ENCODE data around the gene DSCAM.

DSCAM gene

DNA sequence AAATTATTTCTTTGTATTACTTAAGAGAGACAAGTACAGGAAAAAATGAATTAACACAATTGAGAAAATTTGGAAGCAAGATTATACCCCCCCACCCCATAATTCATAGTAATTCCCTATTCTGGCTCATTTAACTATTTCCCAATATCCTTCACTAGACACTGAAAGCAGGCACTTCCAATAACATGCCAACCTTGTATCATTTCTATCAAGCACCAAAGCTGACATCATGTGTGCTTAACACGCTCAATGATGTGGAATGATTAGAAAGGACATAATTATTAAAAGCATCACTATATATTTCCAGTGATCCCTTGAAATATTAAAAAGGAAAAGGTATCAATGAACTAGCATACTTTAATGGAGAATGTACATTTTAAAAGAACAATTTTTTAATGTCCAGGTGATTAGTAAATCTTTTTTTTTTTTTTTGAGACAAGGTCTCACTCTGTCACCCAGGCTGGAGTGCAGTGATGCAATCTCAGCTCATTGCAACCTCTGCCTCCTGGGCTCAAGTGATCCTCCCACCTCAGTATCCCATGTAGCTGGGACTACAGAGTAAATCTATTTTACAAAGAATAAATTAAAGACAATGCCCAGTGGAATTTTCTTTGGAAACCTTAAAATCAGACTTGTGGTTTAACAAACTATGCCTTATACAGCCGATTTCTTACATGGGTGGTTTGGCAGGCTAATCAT is 443.9 kb downstream of the DSCAM start:
- Histone ChIP-seq H3K4me3 (ENCODE audit: extremely low read depth, insufficient read depth, low read length, poor library complexity, severe bottlenecking) (no peak overlapping the region), H3K36me3 (ENCODE audit: control insufficient read depth, insufficient read depth, low read length) (no peaks in the 10 kb centered on the region), H3K9me3 (ENCODE audit: control insufficient read depth, low read length) (no peaks in the 10 kb centered on the region), H3K4me1 (ENCODE audit: control insufficient read depth, insufficient read depth, low read length, poor library complexity, severe bottlenecking) (no peaks in the 10 kb centered on the region), H3K27ac (ENCODE audit: low read depth, low read length, severe bottlenecking) (no peak overlapping the region)
- no CpG with 5 or more reads among the region's 2 CpGs for WGBS, 2 experiments (ENCODE audit: insufficient coverage in 2 of 2)

DNA sequence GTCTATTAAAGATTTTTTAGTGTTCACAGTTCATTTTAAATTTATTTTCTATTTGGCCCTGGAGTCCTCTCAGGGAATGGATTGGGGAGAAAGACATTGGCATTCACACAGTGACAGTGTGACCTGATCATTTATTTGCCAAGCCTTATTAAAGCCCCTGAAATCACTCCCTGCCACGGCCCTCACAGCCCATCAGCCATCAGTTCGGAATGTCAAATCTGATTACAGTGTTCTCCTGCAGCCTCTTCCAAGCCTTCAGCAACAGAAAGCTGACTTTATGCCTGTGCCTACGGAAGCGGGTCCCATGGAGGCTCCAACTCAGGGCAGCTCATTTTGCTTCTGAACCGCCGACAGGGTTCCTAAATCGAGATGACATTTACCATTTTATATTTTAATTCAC is 451.2 kb downstream of the DSCAM start:
- no peaks in the 10 kb centered on the region for H3K9me3 ChIP-seq (ENCODE audit: control insufficient read depth, low read length)
- WGBS, 2 experiments (ENCODE audit: insufficient coverage in 2 of 2) = 95 to 96% methylated on average over 2 to 7 of the region's 7 CpGs
- no peaks in the 10 kb centered on the region for H3K4me1 ChIP-seq (ENCODE audit: control insufficient read depth, insufficient read depth, low read length, poor library complexity, severe bottlenecking)
- no peak overlapping the region for H3K27ac ChIP-seq (ENCODE audit: low read depth, low read length, severe bottlenecking)
- H3K36me3 ChIP-seq (ENCODE audit: control insufficient read depth, insufficient read depth, low read length) = no peaks in the 10 kb centered on the region
- no peak overlapping the region for H3K4me3 ChIP-seq (ENCODE audit: extremely low read depth, insufficient read depth, low read length, poor library complexity, severe bottlenecking)

DNA sequence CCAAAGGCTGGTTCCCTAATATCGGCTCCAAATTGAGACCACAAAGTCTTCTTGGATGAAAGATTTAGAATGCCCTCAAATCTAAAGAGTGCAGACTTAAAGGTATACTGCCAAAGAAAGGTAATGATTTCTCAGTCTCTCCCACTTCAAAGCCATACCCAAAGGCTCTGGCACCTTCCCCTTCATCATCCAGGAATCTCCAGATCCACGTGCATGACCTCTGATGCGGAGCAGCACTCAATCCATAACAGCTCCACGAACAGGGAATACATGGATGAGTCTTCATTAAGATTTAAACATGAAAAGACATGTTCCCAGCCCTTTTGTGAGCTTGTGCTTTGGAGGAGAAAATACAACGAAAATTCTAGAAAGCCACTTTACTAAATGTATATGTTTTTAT is 453.9 kb downstream of the DSCAM start:
- H3K4me1 ChIP-seq (ENCODE audit: control insufficient read depth, insufficient read depth, low read length, poor library complexity, severe bottlenecking) = no peaks in the 10 kb centered on the region
- H3K9me3 ChIP-seq (ENCODE audit: control insufficient read depth, low read length) = no peaks in the 10 kb centered on the region
- no peak overlapping the region for H3K27ac ChIP-seq (ENCODE audit: low read depth, low read length, severe bottlenecking)
- no peaks in the 10 kb centered on the region for H3K36me3 ChIP-seq (ENCODE audit: control insufficient read depth, insufficient read depth, low read length)
- WGBS, 2 experiments (ENCODE audit: insufficient coverage in 2 of 2) = 61 to 94% methylated on average over 2 to 3 of the region's 5 CpGs
- no peak overlapping the region for H3K4me3 ChIP-seq (ENCODE audit: extremely low read depth, insufficient read depth, low read length, poor library complexity, severe bottlenecking)

DNA sequence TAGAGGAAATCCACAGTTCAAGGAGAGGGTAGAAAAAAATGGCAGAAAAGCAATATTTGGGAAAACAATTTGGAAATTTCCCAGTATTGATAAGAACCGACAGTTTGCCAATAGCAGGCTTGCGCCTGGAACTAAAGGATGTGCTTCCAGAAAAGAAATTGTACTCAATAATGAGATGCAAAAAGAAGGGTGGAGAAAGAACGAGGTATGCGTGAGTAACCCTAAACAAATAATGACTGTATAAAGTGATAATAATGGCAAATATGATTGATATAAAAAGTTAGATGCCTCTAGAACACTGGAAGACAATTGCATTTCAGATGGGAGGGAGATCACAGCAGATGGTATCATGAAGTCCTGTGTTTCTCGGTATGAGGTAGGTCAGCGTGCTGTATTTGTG is 458.9 kb downstream of the DSCAM start:
- no peaks in the 10 kb centered on the region for H3K36me3 ChIP-seq (ENCODE audit: control insufficient read depth, insufficient read depth, low read length)
- H3K27ac ChIP-seq (ENCODE audit: low read depth, low read length, severe bottlenecking) = no peak overlapping the region
- 71 to 74% methylated on average over 3 to 4 of the region's 6 CpGs for WGBS, 2 experiments (ENCODE audit: insufficient coverage in 2 of 2)
- H3K4me1 ChIP-seq (ENCODE audit: control insufficient read depth, insufficient read depth, low read length, poor library complexity, severe bottlenecking) = no peaks in the 10 kb centered on the region
- H3K9me3 ChIP-seq (ENCODE audit: control insufficient read depth, low read length) = no peaks in the 10 kb centered on the region
- H3K4me3 ChIP-seq (ENCODE audit: extremely low read depth, insufficient read depth, low read length, poor library complexity, severe bottlenecking) = no peak overlapping the region

DNA sequence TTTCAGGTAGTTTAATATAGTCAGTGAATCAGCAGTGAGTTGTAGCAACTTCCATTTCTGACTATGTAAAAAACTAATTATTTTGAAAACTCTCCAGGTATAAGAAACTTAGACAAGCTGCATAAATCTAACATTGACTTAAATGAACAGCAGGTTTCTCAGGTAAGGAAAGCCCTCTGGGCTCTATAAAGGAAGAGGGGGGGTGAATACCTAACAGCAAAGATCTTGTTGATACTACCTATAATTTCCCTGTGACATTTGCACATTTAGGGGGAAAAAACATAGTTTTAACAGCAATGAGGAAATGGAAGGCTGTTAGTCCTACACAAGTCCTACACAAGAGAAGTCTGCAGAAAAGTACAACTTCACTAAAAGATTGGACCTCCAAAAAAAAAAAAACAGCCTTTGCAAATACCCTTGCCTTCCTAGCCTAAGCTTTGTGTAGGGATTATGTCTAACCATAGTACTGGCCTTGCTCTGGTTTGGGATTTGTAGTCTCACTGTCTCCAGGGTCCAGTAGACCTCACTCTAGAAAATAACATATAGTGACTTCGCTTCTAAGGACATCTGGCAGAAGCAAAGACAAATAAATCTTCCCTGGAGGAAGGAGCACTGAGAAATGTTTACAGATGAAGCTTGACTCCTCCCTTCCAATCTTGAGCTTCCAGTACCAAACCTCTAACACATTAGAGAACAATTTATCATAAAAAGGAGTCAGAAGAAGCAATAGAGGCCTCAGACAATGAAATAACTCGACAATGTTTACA is 459.8 kb downstream of the DSCAM start:
- Histone ChIP-seq H3K27ac (ENCODE audit: low read depth, low read length, severe bottlenecking) (no peak overlapping the region), H3K4me1 (ENCODE audit: control insufficient read depth, insufficient read depth, low read length, poor library complexity, severe bottlenecking) (no peaks in the 10 kb centered on the region), H3K4me3 (ENCODE audit: extremely low read depth, insufficient read depth, low read length, poor library complexity, severe bottlenecking) (no peak overlapping the region), H3K9me3 (ENCODE audit: control insufficient read depth, low read length) (no peaks in the 10 kb centered on the region), H3K36me3 (ENCODE audit: control insufficient read depth, insufficient read depth, low read length) (no peaks in the 10 kb centered on the region)
- WGBS, 2 experiments (ENCODE audit: insufficient coverage in 2 of 2) = no CpG with 5 or more reads among the region's 2 CpGs

DNA sequence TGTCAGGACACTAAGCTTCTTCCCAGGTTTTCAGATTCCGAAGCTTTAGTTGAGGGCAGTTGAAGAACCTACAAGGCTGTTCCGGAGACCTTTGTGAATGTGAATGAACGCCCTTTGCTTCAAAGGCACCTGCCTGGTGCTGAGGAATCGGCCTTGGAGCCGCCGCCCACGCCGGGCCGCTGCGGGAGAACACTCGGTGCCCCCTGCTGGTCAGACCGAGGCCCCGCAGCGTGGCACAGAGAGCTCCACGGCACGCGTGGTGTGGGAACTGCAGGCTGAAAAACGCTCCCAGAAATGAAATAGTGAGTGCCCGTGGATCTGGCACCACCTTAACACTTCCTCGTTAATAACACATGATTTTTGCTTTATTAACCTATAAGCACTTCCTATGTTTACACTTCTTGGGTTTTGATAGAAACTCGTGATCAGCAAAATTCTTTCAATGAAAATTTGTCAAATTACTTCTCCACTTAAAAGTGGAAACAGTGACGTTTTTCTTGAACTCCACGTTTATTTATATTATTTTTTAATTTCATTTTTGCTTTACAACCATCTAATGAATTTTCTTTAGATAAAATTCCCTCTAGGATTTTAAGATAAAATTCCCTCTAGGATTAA is 460.6 kb downstream of the DSCAM start:
- no peaks in the 10 kb centered on the region for H3K4me1 ChIP-seq (ENCODE audit: control insufficient read depth, insufficient read depth, low read length, poor library complexity, severe bottlenecking)
- WGBS, 2 experiments (ENCODE audit: insufficient coverage in 2 of 2) = 10 to 15% methylated on average over 16 to 20 of the region's 23 CpGs
- no peaks in the 10 kb centered on the region for H3K36me3 ChIP-seq (ENCODE audit: control insufficient read depth, insufficient read depth, low read length)
- H3K4me3 ChIP-seq (ENCODE audit: extremely low read depth, insufficient read depth, low read length, poor library complexity, severe bottlenecking) = no peak overlapping the region
- H3K9me3 ChIP-seq (ENCODE audit: control insufficient read depth, low read length) = no peaks in the 10 kb centered on the region
- H3K27ac ChIP-seq (ENCODE audit: low read depth, low read length, severe bottlenecking) = no peak overlapping the region

DNA sequence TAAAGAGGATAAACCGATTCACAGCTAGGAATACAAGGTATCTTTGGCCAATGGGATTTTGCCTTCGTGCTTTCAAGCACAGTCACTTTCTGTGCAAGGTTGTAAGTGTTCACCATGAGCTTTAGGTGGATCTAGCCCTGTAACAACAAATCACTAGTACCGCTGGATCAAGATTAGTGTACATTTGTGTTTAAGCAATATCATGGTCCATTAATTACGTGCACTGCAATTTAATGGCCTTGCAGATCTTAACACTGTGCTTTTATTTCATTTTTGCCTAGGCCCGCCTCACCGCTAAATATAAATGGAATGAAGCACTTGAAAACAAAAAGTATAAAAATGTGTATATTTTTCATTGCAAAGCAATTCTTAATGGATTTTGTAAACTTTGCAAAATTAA is 461.1 kb downstream of the DSCAM start:
- H3K4me1 ChIP-seq (ENCODE audit: control insufficient read depth, insufficient read depth, low read length, poor library complexity, severe bottlenecking) = no peaks in the 10 kb centered on the region
- WGBS, 2 experiments (ENCODE audit: insufficient coverage in 2 of 2) = 89 to 93% methylated on average over 2 to 6 of the region's 6 CpGs

DNA sequence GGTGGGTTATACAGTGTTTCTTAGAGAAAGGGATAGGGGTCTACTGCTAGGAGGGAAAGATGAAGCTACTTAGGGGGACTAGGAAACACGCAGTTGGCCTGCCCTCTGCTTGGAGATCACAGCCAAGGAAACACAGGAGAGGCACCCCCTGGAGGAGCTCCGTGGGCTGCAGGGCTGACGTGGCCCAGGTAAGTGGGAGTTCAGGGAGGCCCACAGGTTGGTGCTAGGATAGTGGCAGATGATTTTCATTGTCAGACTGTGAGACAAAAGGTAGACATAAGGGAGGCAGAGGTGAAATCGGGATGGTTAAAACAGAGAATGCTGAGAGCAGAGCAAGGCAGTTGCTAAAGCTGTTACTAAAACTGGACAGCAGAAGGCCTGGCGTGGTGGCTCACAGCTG is 463.0 kb downstream of the DSCAM start:
- Histone ChIP-seq H3K4me1 (ENCODE audit: control insufficient read depth, insufficient read depth, low read length, poor library complexity, severe bottlenecking) (no peaks in the 10 kb centered on the region), H3K4me3 (ENCODE audit: extremely low read depth, insufficient read depth, low read length, poor library complexity, severe bottlenecking) (no peak overlapping the region), H3K9me3 (ENCODE audit: control insufficient read depth, low read length) (no peaks in the 10 kb centered on the region), H3K27ac (ENCODE audit: low read depth, low read length, severe bottlenecking) (no peak overlapping the region), H3K36me3 (ENCODE audit: control insufficient read depth, insufficient read depth, low read length) (no peaks in the 10 kb centered on the region)
- 82 to 89% methylated on average over 4 to 5 of the region's 5 CpGs for WGBS, 2 experiments (ENCODE audit: insufficient coverage in 2 of 2)

More for the DNA sequence above, 461.1 kb downstream of the DSCAM start:
- Histone ChIP-seq H3K36me3 (ENCODE audit: control insufficient read depth, insufficient read depth, low read length) (no peaks in the 10 kb centered on the region), H3K27ac (ENCODE audit: low read depth, low read length, severe bottlenecking) (no peak overlapping the region), H3K4me3 (ENCODE audit: extremely low read depth, insufficient read depth, low read length, poor library complexity, severe bottlenecking) (no peak overlapping the region), H3K9me3 (ENCODE audit: control insufficient read depth, low read length) (no peaks in the 10 kb centered on the region)

DNA sequence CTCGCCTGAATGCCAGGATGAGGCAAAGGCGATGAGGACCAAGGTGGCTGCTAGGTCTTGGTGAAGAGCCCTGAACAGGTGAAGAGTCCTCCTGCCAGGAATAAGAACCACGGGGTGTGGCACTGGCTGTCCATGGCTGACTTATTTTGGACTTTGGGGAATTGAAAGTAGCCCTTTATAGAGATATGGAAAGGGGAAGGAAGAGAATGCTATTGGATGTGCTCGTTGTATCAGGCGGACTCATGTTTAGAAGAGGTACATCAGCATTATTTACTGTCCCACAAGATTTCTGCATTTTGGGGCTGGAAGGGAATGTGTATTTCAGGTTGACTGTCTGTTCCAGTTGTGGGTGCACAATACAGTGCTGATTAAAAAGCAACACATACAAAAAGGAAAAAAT is 465.8 kb downstream of the DSCAM start:
- Histone ChIP-seq H3K27ac (ENCODE audit: low read depth, low read length, severe bottlenecking) (no peak overlapping the region), H3K4me1 (ENCODE audit: control insufficient read depth, insufficient read depth, low read length, poor library complexity, severe bottlenecking) (no peaks in the 10 kb centered on the region), H3K4me3 (ENCODE audit: extremely low read depth, insufficient read depth, low read length, poor library complexity, severe bottlenecking) (no peak overlapping the region), H3K9me3 (ENCODE audit: control insufficient read depth, low read length) (no peaks in the 10 kb centered on the region), H3K36me3 (ENCODE audit: control insufficient read depth, insufficient read depth, low read length) (no peaks in the 10 kb centered on the region)
- 94 to 96% methylated on average over 3 to 4 of the region's 5 CpGs for WGBS, 2 experiments (ENCODE audit: insufficient coverage in 2 of 2)

DNA sequence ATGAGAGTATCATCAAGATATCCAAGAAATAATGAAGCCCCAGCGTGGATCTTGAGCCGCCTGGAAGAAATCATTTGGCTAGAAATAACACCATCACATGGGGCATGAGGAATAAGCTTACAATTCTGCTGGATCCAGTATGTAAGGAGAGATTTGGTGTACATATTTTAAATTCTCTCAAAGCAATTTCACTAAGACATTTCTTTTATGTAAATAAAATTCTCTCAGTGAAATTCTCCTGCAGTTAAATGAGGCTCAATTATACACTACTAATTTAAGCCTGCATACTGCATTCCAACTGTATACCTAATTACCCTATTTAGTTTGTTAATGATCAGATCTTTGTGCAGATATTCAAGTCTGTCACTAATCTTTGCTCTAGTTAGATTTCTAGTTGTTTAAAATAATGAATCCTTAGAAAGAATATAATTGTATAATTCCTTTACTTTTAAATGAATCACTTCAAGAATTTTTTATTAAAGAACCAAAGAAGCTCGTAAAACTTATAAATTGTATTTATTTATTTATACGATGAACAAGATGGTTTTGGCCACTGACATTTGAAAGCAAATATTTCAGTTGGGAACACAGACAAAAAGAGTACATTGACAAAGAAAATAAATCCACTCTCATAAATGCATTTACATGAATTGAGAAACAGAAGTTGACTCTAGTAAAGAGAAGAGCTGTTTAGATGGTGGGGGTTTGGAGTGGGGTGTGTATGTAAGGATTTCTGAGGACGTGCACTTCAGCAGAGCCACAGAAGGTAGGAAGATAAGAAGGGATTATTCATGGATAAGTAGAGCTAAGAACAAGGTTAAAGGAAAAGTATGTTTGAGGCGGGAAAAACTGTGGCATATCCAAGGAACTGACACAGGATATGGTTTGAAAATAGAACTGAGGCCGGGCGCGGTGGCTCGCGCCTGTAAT is 466.8 kb downstream of the DSCAM start:
- no peaks in the 10 kb centered on the region for H3K36me3 ChIP-seq (ENCODE audit: control insufficient read depth, insufficient read depth, low read length)
- no peak overlapping the region for H3K4me3 ChIP-seq (ENCODE audit: extremely low read depth, insufficient read depth, low read length, poor library complexity, severe bottlenecking)
- H3K4me1 ChIP-seq (ENCODE audit: control insufficient read depth, insufficient read depth, low read length, poor library complexity, severe bottlenecking) = no peaks in the 10 kb centered on the region
- H3K27ac ChIP-seq (ENCODE audit: low read depth, low read length, severe bottlenecking) = no peak overlapping the region
- 88 to 92% methylated on average over 2 to 6 of the region's 11 CpGs for WGBS, 2 experiments (ENCODE audit: insufficient coverage in 2 of 2)
- no peaks in the 10 kb centered on the region for H3K9me3 ChIP-seq (ENCODE audit: control insufficient read depth, low read length)
